HFF-Myc (cell line): ENCODE data around the gene MAP3K13.
"Not testable (repeated sequence)": the region's sequence is repeated elsewhere in the genome, so short reads cannot be mapped to it uniquely, and the experiment has no call there.

Experiments
- DNase-seq: peaks from one replicate; pipeline ENCODE4 v3.0.0-alpha.2; 2011; ENCODE audit warnings: low read depth; ENCODE audit errors: extremely low read depth
- H3K4me3 ChIP-seq: replicated peaks from 2 replicates; pipeline ENCODE4 v1.5.1; 2011; ENCODE audit warnings: low read depth, mild to moderate bottlenecking, control low read depth, low read length
- TF ChIP-seq, protein P1 (sequence below): IDR thresholded peaks from 2 replicates; pipeline ENCODE4 v1.5.1; 2012; ENCODE audit warnings: mild to moderate bottlenecking, low read depth, low read length, control low read depth; ENCODE audit errors: missing control alignments

The MAP3K13 gene

DNA sequence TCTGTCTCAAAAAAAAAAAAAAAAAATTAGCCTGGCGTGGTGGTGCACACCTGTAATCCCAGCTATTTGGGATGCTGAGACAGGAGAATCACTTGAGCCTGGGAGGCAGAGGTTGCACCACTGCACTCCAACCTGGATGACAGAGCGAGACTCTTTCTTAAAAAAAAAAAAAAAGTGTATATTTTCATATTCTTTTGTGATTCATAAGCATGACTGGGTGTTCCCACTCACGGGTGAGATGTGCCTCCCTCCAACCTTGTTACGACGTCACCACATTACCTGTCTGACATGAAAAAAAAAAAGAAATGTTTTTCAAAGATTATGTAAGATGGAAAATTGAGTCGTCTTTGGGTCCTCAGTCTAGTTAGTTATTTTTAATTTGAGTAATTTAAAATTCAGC is 79.1 kb downstream of the MAP3K13 start:
- H3K4me3 ChIP-seq: no peak overlapping the region
- TF ChIP-seq, protein P1, sequence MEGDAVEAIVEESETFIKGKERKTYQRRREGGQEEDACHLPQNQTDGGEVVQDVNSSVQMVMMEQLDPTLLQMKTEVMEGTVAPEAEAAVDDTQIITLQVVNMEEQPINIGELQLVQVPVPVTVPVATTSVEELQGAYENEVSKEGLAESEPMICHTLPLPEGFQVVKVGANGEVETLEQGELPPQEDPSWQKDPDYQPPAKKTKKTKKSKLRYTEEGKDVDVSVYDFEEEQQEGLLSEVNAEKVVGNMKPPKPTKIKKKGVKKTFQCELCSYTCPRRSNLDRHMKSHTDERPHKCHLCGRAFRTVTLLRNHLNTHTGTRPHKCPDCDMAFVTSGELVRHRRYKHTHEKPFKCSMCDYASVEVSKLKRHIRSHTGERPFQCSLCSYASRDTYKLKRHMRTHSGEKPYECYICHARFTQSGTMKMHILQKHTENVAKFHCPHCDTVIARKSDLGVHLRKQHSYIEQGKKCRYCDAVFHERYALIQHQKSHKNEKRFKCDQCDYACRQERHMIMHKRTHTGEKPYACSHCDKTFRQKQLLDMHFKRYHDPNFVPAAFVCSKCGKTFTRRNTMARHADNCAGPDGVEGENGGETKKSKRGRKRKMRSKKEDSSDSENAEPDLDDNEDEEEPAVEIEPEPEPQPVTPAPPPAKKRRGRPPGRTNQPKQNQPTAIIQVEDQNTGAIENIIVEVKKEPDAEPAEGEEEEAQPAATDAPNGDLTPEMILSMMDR: no peak
- no peak for DNase-seq

- TF ChIP-seq, protein P1: no peak
- H3K4me3 ChIP-seq: no peak overlapping the region
- no peak for DNase-seq
Observed at GRCh38 chr3:185444329-185444728, 81.4 kb downstream of the MAP3K13 start.

- H3K4me3 ChIP-seq: no peak overlapping the region
- DNase-seq: no peak
- TF ChIP-seq, protein P1: no peak
Observed at GRCh38 chr3:185448107-185448506, 85.2 kb downstream of the MAP3K13 start.

DNA sequence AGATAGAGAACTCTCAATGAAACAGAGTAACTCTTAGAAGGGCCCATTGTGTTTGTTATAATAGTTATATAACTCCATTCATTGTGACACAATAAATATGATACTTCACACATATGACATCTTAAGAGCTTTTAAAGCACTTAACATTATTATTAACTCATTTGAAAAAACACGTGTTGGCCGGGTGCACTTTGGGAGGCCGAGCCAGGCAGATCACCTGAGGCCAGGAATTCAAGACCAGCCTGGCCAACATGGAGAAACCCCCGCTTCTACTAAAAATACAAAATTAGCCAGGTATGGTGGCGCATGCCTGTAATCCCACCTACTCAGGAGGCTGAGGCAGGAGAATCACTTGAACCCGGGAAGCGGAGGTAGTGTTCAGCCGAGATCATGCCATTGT is 88.5 kb downstream of the MAP3K13 start:
- not testable (repeated sequence) for H3K4me3 ChIP-seq, DNase-seq

GRCh38 chr3:185457376-185457775 is 94.4 kb downstream of the MAP3K13 start:
- H3K4me3 ChIP-seq: no peak overlapping the region
- TF ChIP-seq, protein P1: no peak
- no peak for DNase-seq

DNA sequence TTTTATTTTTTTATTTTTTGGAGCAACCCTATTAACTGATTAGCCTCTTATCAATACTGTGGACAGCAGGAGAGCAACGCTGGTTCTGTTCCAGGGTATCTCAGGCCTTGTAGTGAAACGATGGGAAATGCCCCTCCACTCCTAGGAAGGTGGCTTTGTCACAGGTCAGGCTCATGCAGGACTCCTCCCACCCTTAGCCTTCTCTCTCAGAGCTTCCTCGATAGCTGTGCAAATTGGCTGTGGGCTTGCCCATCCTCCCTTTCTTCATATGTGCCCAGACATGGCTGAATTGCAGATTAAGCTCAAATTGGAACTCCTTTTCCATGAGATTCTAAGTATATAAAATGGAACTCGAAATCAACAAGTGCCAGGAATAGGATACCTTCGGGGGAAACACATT is 97.4 kb downstream of the MAP3K13 start:
- no peak overlapping the region for H3K4me3 ChIP-seq
- DNase-seq: no peak
- TF ChIP-seq, protein P1: no peak

DNA sequence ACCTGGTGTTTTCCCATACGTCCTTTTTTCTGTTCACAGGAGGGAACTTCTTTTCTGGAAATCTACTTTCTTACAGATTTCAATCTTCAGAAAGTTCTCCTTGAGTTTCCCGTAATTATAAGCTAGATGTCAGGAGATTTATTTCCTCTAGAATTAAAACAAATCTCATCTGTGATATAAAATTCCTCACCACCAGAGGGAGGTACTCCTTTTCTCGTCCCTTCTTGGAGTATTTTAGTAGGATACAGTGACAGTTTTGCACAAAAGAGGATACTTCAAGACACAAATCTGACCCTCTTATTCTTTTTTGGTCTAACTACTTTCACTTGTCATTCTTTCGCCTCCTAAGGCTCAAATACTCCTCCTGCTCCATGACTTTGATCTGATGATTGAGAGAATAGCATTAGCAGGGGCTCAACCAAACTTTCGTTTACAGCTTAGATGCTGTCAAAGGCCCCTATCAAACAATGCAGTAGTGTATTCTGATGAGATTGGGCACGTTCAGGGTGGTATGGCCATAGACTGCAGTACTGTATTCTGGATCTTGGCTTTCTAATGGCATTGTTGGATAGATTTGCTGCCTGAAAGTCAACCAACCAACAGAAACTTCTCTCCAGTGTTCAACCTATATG is 97.9 kb downstream of the MAP3K13 start:
- TF ChIP-seq, protein P1: peak; percentile 22
- DNase-seq: no peak
- H3K4me3 ChIP-seq: no peak overlapping the region
